Skin of body (tissue), 2 donors: ENCODE data around the gene GLT8D2. TPM values are rescaled to one million over a fixed set of nuclear protein-coding genes. Genes with fewer than 3 reads are reported as not detected.
A peak's percentile ranks its signal among the peaks of the same experiment; 100 is the strongest.

Experiments
- DNase-seq: peaks from one replicate; lab custom pipeline; 2025; lab: John Stamatoyannopoulos, UW
- total RNA-seq: library from RNA; depleted of rRNA; stranded (reverse); fragments of >200 nt; gene quantifications from one replicate; pipeline ENCODE4 v1.2.3, GENCODE V29; 2014

Gene GLT8D2
- total RNA-seq, 1 donor from 2014 or later: 36.5 TPM

DNA sequence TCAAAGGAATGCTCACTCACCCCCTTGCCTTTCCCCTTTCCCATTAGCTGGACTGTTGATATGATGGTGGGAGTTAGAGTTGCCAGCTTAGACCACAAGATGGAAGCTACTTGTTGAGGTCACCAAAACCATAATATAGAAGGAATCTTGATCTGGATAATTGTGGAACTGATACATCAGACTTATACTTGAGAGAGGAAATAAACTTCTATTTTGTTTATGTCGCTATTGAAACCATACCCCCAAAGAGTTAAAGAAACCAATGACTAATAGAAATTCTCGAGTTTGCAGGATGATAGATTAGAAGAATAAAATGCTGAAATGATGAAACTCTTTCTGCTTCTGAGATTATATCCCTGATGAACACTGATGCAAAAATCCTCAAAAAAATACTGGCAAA, 46.4 kb downstream of the GLT8D2 start:
- DNase-seq: no peak

DNA sequence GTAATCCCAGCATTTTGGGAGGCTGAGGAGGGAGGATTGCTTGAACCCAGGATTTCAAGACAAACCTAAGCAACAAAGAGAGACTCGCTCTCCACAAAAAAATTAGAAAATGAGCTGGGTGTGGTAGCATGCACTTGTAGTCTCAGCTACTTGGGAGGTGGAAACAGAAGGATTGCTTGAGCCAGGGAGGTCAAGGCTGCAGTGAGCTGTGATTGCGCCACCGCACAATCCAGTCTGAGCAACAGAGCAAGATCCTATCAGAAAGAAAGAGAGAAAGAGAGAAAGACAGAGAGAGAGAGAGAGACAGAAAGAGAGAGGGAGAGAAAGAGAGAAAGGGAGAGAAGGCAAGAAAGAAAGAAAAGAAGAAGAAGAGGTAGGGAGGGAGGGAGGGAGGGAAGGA, 47.3 kb downstream of the GLT8D2 start:
- no peak for DNase-seq

DNA sequence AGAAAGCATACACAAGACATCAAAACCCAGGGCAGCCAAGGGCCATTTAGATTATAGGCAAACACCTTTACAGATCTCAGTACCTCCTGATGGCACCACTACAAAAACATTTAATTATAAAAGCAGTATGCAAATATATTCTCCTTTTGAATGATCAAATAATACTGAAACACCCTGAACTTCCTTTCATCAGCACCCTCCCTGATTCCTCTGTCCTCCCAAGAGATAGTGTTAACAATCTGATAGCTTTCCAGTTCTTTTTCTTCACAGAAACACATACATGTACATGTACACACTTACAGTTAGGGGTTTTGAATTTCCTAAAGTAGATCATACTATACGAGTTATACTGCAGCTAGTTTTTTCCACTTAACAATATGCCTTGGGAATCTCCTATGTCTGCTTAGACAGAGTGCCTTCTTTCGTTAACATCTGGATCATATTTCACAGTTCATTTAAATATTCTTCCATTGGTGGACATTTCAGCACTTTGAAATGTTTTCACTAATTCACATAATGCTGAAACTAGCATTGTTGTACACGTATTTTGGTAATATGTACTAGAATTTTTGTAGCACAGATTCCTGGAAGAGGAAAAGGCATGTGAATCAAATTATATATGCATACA, 49.1 kb downstream of the GLT8D2 start:
- DNase-seq: no peak

DNA sequence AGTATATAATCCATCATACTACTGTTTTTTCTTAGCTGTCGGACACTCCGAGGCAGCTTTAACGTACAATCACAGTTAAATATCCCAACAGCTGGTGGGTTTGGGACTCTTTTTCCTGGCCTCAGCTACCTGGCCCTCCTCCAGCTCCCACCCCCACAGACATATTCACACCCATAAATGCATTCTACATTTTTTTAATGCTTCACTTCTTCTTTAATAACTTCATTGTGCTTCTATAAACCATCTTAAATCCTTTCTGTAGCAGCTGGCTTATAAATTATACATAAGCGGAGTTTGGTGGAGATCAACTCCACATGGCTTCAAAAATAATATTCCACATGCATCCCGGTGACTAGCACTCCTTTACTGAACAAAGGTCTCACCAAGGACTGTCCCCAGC, 51.0 kb downstream of the GLT8D2 start:
- no peak for DNase-seq

DNA sequence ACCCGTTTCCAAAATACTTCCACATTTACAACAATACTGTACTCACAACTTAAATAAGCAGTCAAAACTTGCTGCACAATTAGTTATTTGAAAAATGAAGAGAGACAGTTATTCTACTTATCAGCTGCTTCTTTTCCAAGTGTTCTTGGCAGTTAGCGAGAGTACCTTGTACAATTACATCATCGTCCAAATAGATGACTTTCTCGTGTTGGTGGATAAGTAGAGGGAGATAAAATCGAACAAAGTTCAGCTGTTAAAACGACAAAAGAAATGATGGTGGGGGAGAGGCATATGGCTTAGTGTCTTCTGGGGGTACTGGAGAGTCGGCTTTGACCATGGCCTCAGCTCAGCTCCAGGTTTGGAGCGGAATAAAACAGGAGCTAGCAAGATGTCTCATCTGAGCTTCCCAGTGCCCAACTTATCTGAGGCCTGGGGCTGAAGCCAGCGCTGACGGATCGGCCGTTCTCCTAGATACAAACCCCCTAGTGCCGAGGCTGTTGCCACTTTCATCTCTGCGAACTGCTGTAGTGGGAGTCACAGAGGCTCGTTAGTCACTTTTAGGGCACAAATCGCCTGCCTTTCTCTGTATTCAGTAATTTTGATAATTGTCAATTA, 52.6 kb downstream of the GLT8D2 start:
- peak; percentile 31 for DNase-seq

DNA sequence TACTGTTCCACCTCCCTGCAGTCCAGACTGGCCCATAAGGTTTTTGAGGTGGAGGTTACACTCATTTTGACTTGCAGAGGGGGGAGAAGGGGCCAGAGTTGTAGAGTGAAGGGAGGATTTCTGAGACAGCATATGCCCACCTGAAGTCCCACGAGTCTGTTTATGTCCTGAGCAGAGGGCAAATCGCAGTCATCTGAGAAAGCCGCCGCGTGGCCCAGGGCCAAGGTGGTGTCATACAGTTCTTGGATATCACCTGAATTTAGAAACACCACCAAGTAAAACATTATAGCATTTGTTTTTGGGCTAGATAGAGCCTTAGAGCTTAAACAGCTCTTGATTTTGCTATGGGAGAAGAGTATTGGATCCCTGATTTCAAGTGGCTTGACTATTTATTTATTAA, 53.4 kb downstream of the GLT8D2 start:
- DNase-seq: no peak

DNA sequence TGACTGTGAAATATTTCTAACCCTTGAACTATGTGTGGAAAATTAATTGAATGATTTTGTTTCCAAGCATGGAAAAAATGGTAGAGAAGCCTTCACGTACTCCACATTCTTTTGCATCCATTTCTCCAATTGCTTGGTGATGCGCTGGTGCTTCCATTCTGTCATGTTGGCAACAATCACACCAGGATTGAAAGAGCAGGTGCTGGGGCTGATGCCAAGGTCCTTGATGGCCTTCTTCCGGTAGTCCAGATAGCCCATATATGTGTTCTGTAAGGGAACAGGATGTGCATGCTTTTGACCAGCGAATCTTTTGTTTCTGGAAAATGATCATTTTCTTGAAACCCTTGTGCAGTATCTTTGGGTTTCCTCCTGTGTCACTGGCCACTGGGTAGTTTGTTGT, 55.8 kb downstream of the GLT8D2 start:
- no peak for DNase-seq

DNA sequence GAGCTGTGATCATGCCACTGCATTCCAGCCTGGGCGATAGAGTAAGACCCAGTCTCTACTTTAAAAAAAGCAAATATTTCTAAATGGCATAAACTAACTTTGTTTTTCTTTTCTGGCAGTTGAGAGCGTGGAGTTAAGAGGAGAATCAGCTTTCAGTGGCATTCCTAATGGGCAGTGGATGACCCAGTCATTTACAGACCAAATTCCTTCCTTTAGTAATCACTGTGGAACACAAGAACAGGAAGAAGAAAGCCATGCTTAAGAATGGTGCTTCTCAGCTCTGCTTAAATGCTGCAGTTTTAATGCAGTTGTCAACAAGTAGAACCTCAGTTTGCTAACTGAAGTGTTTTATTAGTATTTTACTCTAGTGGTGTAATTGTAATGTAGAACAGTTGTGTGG, 63.2 kb downstream of the GLT8D2 start:
- no peak for DNase-seq

DNA sequence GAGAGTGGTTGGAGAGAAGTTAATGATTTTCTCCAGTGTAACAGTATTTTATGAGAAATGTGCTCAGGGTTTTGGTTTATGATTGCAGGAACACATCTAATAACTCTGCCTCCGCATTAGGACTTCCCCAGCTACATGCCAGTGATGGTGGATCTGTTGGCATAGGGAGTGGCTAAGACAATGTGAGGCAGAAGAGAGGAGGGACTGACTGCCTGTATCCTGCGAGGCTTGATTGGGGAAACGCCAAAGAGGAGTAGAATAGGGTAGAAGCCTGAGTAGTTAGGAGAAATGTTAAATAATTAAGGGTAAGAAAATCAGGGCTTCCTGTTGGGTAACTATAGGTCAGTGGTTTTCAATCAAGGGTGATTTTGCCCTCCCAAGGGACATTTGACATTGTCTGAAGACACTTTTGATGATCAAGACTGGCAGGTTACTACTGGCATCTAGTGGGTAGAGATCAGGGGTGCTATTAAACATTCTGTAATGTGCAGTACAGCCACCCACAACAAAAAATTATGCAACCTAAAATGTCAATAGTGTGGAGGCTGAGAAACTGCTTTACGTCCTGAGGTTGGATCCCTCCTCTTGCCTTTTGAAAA, 71.5 kb downstream of the GLT8D2 start:
- DNase-seq: no peak

DNA sequence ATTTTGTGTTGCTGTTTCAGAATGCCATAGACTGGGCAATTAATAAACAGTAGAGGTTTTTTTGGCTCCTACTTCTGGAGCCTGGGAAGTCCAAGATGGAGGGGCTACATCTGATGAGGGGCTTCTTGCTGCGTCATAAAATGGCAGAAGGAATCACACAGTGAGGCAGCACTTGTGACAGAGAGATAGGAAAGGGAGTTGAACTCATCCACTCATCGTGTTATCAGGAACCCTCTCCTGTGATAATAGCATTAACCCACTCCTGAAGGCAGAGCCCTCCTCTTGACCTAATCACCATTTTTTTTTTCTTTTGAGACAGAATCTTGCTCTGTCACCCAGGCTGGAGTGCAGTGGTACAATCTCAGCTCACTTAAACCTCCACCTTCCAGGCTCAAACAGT, 74.6 kb downstream of the GLT8D2 start:
- DNase-seq: no peak

DNA sequence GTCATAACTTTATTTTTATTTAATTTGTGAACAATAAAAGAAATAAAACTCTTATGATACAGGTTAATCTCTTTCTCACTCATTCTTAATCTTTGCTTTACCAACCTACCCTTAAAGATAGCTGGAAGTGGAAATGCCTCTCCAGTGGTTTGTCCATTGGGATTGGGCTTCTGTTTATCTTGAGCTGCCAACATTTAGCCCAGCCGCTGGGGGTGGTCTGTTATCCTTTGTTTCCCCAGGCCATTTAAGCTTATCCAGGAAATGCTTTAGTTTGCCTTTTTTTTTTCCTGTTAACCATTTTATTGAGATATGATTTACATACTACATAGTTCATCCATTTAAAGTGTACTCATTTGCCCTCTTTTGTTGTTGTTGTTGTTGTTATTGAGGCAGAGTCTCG, 76.1 kb downstream of the GLT8D2 start:
- no peak for DNase-seq

DNA sequence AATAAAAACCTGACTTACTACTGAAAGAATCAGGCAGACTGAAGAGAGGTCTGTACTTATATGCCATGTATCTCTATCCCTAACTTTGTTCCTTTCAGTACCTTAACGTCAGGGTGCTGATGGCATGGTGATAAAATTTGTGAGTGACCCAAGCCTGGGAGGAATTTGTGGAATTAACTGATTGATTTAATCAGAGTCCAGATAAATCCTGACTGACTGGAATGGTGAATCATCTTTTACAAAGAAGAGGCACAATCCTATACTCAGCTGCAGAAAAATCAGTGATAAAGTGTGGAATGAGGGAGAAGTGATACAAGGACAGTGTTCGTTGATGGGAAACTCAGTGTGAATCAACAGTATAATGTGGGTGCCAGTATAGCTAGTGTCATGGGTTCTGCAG, 80.6 kb downstream of the GLT8D2 start:
- no peak for DNase-seq

DNA sequence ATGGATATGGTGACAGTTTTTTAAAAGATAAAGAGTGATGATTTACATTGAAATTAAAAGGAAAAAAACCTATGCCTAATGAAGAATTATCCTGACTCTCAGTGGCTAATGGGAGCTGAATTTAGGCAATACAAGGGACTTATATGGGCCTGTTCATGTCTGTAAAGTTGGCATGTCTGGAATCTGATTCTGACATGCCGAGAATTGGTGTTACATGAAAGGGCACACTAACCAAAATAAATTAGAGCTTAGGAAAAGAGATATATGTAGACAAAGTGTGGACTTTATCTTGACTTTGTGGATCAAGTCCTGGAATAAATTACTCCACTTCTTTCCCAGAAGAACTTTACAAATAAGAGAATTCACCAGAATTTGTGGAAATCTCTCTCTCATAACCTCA, 83.3 kb downstream of the GLT8D2 start:
- DNase-seq: no peak

DNA sequence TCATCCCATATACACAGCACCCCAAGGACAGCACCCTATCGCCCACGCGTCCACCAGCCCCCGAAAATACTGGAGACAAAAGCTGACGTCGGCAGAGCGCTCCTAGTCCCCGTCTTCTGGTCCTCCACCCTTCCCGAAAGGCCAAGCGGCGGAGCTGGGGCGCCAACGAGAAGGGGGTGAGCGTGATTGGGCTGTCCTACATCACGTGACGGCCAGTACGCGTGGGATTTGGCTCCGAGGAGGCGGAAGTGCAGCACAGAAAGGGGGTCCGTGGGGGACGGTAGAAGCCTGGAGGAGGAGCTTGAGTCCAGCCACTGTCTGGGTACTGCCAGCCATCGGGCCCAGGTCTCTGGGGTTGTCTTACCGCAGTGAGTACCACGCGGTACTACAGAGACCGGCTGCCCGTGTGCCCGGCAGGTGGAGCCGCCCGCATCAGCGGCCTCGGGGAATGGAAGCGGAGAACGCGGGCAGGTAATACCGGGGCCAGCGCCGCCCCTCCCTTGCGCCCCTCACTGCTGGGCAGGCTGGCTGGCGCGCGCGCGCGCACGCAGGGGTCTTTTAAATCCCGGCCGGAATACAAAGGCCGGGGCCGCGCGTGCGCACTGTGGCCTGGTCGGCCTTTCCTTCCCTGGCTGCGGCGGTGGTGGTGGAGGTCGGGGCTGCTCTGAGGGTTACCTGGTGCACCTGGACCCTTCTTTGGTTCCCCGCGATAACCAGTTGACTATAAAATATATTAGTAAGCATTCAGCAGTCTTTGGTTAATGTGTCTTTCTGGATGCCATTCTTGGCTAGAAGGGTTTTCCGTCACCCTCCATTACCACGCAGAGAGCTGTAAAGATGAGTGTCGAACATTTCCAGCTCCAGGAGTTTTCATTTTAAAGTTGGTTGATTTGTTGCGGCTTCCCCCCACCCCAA, 84.1 kb downstream of the GLT8D2 start, which contains the start of gene TDG:
Gene TDG, plus strand, starts transcription at position 283 of the 915 bp plus-strand sequence. Its CDS starts 166 bp downstream, at position 449.
- peak; percentile 99 for DNase-seq

DNA sequence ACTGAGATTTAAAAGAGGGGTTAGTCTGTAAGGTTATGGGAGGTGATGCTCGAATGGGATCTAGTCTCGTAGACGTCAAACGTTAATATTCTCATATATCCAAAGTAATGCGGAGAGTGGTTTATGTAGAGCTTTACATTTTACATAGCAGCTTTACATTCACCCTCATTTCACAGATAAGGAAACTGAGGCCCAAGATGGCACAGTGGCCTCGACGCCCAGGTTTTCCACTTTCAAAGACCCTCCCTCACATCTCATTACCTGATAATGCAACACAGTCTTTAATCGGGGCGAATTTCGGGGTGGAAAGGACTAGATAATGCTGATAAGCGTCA, 84.8 kb downstream of the GLT8D2 start:
- DNase-seq: no peak

DNA sequence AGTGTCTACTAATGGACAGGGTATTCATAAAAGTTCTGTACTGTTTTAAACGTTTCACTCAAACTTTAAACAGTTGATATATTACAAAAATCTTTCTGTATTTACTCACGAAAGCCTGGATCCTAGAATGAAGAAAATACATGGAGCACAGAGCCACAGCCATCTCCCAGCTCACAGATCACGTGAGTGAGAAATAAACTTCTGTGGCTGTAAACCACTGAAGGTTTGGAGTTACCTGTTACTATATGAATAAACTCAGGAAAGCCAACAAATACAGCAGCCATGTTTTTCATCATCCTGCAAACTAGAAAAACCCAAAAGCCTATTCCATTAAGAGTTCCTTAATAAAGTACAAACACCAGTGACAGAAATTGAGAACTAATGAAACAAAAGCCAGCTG, 85.2 kb downstream of the GLT8D2 start:
- no peak for DNase-seq

DNA sequence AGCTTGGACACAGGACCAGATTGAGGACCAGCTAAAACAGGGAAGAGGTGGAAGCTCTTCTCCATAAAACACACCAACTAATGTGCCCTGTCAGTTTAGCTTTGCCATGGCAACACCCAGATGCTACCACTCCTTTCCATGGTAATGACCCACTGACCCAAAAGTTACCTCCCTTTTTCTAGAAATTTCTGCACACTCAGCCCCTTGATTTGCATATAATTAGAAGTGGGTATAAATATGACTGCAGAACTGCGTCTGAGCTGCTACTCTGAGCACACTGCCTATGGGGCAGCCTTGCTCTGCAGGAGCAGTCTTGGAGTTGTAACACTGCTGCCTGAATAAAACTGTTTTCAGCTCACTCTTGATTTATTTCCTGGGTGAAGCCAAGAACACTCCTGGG, 87.5 kb downstream of the GLT8D2 start:
- DNase-seq: no peak

DNA sequence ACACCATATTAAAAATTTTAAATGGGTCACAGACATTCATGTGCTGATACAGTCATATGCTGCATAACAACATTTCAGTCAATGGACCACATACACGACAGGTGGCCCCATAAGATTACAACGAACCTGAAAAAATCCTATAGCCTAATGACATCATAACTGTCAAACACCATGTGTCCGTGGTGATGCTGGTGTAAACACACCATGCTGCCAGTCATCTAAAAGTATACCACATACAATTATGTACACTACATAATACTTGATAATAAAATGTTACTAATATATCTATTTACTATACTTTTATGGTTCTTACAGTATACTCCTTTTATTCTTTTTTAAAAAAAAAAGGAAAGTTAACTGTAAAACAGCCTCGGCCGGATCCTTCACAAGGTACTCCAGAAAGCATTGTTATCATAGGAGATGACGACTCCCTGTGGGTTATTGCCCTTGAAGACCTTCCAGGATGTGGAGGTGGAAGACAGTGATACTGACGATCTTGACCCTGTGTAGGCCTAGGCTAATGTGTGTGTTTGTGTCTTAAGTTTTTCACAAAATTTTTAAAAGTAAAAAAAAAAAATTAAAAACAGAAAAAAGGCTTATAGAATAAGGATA, 89.3 kb downstream of the GLT8D2 start:
- no peak for DNase-seq

DNA sequence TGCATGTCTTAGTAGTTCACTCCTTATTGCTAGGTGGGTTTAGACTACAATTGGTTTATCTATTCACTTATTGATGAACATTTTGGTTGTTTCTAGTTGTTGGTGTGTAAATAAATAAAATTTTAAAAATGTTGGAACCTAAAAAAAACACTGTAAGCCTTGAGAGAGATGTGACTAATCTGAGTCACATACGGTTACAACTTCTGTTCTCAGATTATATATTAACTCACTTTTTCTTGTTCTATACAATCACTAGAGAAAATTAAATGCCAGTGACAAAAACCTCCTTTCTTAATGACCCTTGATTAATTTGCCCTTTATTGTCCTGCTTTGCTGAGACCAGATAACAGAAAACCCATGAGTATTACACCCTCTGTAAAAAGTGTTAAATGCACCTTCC, 91.4 kb downstream of the GLT8D2 start:
- no peak for DNase-seq

DNA sequence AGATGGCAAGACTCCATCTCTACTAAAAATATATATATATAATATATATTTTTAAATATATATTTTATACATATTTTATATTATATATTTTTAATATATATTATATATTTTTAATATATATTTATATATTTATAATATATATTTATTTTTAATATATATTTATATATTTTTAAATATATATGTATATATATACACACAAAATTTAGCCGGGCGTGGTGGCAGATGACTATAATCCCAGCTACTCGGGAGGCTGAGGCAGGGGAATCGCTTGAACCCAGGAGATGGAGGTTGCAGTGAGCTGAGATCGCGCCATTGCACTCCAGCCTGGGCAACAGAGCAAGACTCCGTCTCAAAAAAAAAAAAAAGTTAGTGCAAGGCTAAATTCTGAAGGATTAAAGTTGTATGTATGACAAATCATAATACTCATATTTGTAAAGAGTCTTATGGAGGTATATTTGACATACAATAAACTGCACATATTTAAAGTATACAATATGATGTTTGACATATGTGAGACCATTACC, 92.1 kb downstream of the GLT8D2 start:
- no peak for DNase-seq

DNA sequence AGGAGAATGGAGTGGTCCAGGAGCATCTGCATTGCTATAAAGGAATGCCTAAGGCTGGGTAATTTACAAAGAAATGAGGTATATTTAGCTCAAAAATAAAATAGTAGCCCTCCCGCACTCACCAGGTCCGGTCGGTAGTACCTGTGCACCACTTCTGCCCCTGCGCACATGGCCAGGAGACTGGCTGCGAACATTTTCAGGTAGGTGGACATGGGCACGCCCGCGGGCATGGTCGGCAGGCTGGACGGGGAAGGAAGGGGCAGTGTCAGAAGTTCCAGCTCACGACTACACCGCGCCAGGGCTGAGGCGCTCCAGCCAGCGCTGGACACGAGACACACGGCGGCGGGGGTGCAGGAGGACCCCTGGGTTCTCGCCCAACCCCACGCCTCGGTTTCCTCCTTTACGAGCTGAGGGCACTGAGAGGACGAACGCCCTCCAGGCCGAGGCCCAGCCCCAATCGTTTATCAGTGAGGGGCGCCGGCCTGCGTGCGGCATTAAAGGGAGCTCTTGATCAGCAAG, 93.4 kb downstream of the GLT8D2 start:
- no peak for DNase-seq
